Mesendoderm (in vitro differentiated cells): ENCODE measurements around the gene WAC.

Source experiments
- DNase-seq: peaks from one replicate; pipeline ENCODE4 v3.0.0; 2013
- H2AK5ac ChIP-seq: 2 replicates; pipeline ENCODE4 v1.6.1; 2013; ENCODE audit warnings: low read length, inconsistent platforms
- H2BK120ac ChIP-seq: 2 replicates; pipeline ENCODE4 v1.6.1; 2013; ENCODE audit warnings: low read depth, mild to moderate bottlenecking, low read length, moderate library complexity, mixed read lengths
- H2BK15ac ChIP-seq: replicated peaks from 2 replicates; pipeline ENCODE4 v1.6.1; 2013; ENCODE audit warnings: low read depth, mild to moderate bottlenecking, moderate library complexity
- H2BK5ac ChIP-seq: 2 replicates; pipeline ENCODE4 v1.6.1; 2013; ENCODE audit warnings: low read length, inconsistent platforms
- H3K18ac ChIP-seq: 2 replicates; pipeline ENCODE4 v1.6.1; 2013; ENCODE audit warnings: mild to moderate bottlenecking, low read length, mixed read lengths
- H3K23ac ChIP-seq: one replicate; pipeline ENCODE4 v1.6.1; 2013; ENCODE audit warnings: low read length
- H3K27ac ChIP-seq: 2 replicates; pipeline ENCODE4 v1.5.1; 2013; ENCODE audit warnings: low read depth, mild to moderate bottlenecking, inconsistent platforms, low read length, moderate library complexity
- H3K27me3 ChIP-seq: 2 replicates; pipeline ENCODE4 v1.6.1; 2013; ENCODE audit warnings: low read length, control low read depth, mild to moderate bottlenecking, inconsistent platforms; ENCODE audit not compliant: insufficient read depth, poor library complexity
- H3K36me3 ChIP-seq: 2 replicates; pipeline ENCODE4 v1.6.1; 2013; ENCODE audit warnings: low read length, inconsistent platforms; ENCODE audit not compliant: control insufficient read depth, insufficient read depth
- H3K4ac ChIP-seq: one replicate; pipeline ENCODE4 v1.6.1; 2013; ENCODE audit warnings: low read depth, mild to moderate bottlenecking, low read length, moderate library complexity
- H3K4me1 ChIP-seq: 2 replicates; pipeline ENCODE4 v1.6.1; 2013; ENCODE audit warnings: low read depth, low read length, inconsistent platforms; ENCODE audit not compliant: control insufficient read depth
- H3K4me2 ChIP-seq: 2 replicates; pipeline ENCODE4 v1.6.1; 2013; ENCODE audit warnings: low read length
- H3K4me3 ChIP-seq: 2 replicates; pipeline ENCODE4 v1.5.1; 2013; ENCODE audit warnings: mild to moderate bottlenecking, low read length
- H3K56ac ChIP-seq: one replicate; pipeline ENCODE4 v1.6.1; 2013; ENCODE audit warnings: low read length
- H3K79me1 ChIP-seq: 2 replicates; pipeline ENCODE4 v1.6.1; 2013; ENCODE audit warnings: low read length, inconsistent platforms
- H3K79me2 ChIP-seq: 2 replicates; pipeline ENCODE4 v1.6.1; 2013; ENCODE audit warnings: mild to moderate bottlenecking, low read length; ENCODE audit not compliant: control insufficient read depth, insufficient read depth
- H3K9ac ChIP-seq: 2 replicates; pipeline ENCODE4 v1.6.1; 2013; ENCODE audit warnings: low read length, inconsistent platforms
- H4K5ac ChIP-seq: one replicate; pipeline ENCODE4 v1.6.1; 2013; ENCODE audit warnings: low read length
- H4K8ac ChIP-seq: one replicate; pipeline ENCODE4 v1.6.1; 2013; ENCODE audit warnings: low read depth, mild to moderate bottlenecking, control low read depth, low read length, moderate library complexity
- WGBS: extraction: QIAGEN DNeasy Blood & Tissue Kit; methylation state at CpG from one replicate; pipeline ENCODE4 v1.1.7; 2013; ENCODE audit warnings: low lambda C conversion rate, missing lambda C conversion rate; ENCODE audit not compliant: insufficient coverage; ENCODE audit errors: extremely low coverage; 5-methylcytosine and 5-hydroxymethylcytosine counted together

The WAC gene

DNA sequence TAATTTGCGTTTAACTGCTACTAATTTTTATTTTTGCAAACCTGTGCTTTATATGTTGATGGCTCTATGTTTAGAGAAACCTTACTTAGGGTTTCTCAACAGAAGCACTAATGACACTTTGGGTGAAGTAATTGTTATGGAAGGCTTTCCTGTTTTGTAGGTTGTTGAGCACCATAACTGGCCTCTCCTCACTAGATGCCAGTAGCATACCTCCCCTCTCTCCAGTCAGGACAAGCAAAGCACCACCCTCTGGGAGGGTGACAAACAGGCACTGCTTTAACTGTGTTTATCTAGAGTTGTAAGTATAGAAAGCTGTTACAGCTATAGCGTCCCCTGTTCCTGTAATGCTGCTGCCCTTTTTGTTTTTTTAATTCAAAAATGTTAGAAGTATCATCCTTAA, 60.9 kb downstream of the WAC start:
- Histone ChIP-seq H3K56ac (no peak overlapping the region), H3K27ac (no peak overlapping the region), H3K9ac (no peak overlapping the region), H3K79me2 (peaks cover 29% of the 10 kb centered on the region), H3K36me3 (peaks cover 3% of the 10 kb centered on the region), H3K4me3 (no peak overlapping the region), H3K4me1 (peaks cover 2% of the 10 kb centered on the region), H2BK5ac (no peak overlapping the region), H3K27me3 (no peaks in the 10 kb centered on the region), H4K8ac (no peak overlapping the region), H3K4ac (no peak overlapping the region), H3K79me1 (peaks cover 7% of the 10 kb centered on the region), H3K18ac (no peak overlapping the region), H2AK5ac (no peak overlapping the region), H3K23ac (no peak overlapping the region), H3K4me2 (no peak overlapping the region), H4K5ac (no peak overlapping the region), H2BK15ac (no peak overlapping the region), H2BK120ac (no peak overlapping the region)
- peak; percentile 72 for DNase-seq
- no CpG with 5 or more reads among the region's 2 CpGs for WGBS

DNA sequence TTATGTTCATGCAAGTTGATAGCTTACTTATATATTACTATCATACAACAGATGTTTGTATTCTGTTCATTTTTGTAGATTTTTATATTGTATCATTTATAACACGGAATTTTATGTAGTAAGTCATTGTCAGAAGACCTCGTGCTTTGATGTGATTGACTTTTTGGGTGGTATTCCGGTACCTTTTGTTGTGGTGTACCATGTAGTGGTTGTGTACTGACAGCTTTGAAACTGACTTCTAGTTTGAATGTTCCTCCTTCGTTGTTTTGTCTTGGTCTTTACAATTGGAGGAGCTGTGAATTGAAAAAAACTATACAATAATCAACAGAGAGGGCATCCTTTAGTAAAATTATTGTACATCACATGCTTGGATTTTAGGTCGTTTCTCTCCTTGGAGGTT, 61.5 kb downstream of the WAC start:
- DNase-seq: no peak
- Histone ChIP-seq H2AK5ac (no peak overlapping the region), H2BK15ac (no peak overlapping the region), H3K4me1 (peaks cover 2% of the 10 kb centered on the region), H4K5ac (no peak overlapping the region), H3K4me3 (no peak overlapping the region), H3K4me2 (no peak overlapping the region), H3K27me3 (no peaks in the 10 kb centered on the region), H2BK5ac (no peak overlapping the region), H3K36me3 (peaks cover 3% of the 10 kb centered on the region), H3K79me2 (peaks cover 33% of the 10 kb centered on the region), H3K79me1 (peaks cover 8% of the 10 kb centered on the region), H2BK120ac (no peak overlapping the region), H4K8ac (no peak overlapping the region), H3K9ac (no peak overlapping the region), H3K4ac (no peak overlapping the region), H3K18ac (no peak overlapping the region), H3K23ac (no peak overlapping the region), H3K27ac (no peak overlapping the region), H3K56ac (no peak overlapping the region)
- WGBS: no CpG with 5 or more reads among the region's 5 CpGs

DNA sequence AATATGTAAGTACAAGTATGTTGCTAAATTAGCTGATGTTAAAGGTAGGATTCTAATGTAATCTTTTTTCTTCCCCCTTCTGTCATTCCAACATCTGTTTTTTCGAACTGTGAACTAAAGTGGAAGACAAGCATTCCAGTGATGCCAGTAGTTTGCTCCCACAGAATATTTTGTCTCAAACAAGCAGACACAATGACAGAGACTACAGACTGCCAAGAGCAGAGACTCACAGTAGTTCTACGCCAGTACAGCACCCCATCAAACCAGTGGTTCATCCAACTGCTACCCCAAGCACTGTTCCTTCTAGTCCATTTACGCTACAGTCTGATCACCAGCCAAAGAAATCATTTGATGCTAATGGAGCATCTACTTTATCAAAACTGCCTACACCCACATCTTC, 62.7 kb downstream of the WAC start:
- no peak overlapping the region for H4K8ac ChIP-seq
- H2BK15ac ChIP-seq: no peak overlapping the region
- no peak overlapping the region for H2BK120ac ChIP-seq
- H4K5ac ChIP-seq: no peak overlapping the region
- H2BK5ac ChIP-seq: no peak overlapping the region
- H3K56ac ChIP-seq: no peak overlapping the region
- peaks cover 12% of the 10 kb centered on the region for H3K79me1 ChIP-seq
- no peak overlapping the region for H2AK5ac ChIP-seq
- H3K36me3 ChIP-seq: peaks cover 3% of the 10 kb centered on the region
- DNase-seq: no peak
- no peak overlapping the region for H3K4me2 ChIP-seq
- no peak overlapping the region for H3K27ac ChIP-seq
- H3K4me1 ChIP-seq: peaks cover 2% of the 10 kb centered on the region
- no CpG with 5 or more reads among the region's 3 CpGs for WGBS
- no peak overlapping the region for H3K4me3 ChIP-seq
- no peak overlapping the region for H3K18ac ChIP-seq
- peaks cover 37% of the 10 kb centered on the region for H3K79me2 ChIP-seq
- H3K23ac ChIP-seq: no peak overlapping the region
- H3K4ac ChIP-seq: no peak overlapping the region
- H3K27me3 ChIP-seq: no peaks in the 10 kb centered on the region
- no peak overlapping the region for H3K9ac ChIP-seq

DNA sequence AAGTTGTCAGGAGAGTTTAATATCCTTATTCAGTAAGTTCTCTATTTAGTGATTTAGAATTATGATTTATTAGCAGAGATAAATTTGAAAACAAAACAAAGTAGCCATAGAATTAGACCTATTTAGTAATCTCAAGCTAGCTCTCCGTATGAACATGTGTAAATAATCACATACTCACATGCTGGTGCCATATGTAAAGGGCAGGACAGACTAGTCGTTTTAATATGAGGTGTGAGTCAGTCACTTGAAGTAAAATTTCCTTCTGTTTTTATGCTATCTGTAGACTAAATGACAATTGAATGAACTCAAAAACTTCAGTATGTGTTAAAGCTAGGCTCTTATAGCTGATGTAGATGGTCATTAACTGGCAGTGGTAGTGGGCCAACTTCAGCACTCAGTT, 67.1 kb downstream of the WAC start:
- Histone ChIP-seq H3K27ac (no peak overlapping the region), H4K5ac (no peak overlapping the region), H3K4me2 (no peak overlapping the region), H3K4ac (no peak overlapping the region), H3K23ac (no peak overlapping the region), H2BK120ac (no peak overlapping the region), H2BK15ac (no peak overlapping the region), H3K79me1 (peaks cover 13% of the 10 kb centered on the region), H2BK5ac (no peak overlapping the region), H2AK5ac (no peak overlapping the region), H3K9ac (no peak overlapping the region), H3K18ac (no peak overlapping the region), H4K8ac (no peak overlapping the region), H3K27me3 (no peaks in the 10 kb centered on the region), H3K56ac (no peak overlapping the region), H3K4me1 (peaks cover 2% of the 10 kb centered on the region), H3K36me3 (peaks cover 3% of the 10 kb centered on the region), H3K4me3 (no peak overlapping the region), H3K79me2 (peaks cover 45% of the 10 kb centered on the region)
- WGBS: no CpG with 5 or more reads among the region's 2 CpGs
- DNase-seq: no peak

DNA sequence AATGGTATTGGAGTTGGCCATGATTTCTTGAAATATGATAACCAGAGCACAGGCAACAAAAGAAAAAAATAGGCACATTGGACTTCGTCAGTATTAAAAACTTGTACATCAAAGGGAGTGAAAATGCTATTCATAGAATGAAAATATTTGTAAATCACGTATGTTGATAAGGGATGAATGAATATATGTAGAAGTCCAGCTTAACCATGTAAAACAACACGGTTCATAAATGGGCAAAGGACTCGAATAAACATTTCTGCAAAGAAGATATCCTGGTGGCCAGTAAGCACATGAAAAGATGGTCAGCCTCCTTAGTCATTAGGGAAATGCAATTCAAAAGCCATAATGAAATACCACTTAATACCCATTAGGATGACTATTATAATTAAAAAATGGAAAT, 68.1 kb downstream of the WAC start:
- Histone ChIP-seq H3K23ac (no peak overlapping the region), H2AK5ac (no peak overlapping the region), H4K8ac (no peak overlapping the region), H2BK120ac (no peak overlapping the region), H3K79me1 (peaks cover 10% of the 10 kb centered on the region), H2BK5ac (no peak overlapping the region), H3K36me3 (no peaks in the 10 kb centered on the region), H3K27me3 (no peaks in the 10 kb centered on the region), H3K79me2 (peaks cover 44% of the 10 kb centered on the region), H3K4me1 (no peaks in the 10 kb centered on the region), H3K4me3 (no peak overlapping the region), H3K56ac (no peak overlapping the region), H3K4me2 (no peak overlapping the region), H2BK15ac (no peak overlapping the region), H3K9ac (no peak overlapping the region), H3K18ac (no peak overlapping the region), H3K4ac (no peak overlapping the region), H3K27ac (no peak overlapping the region), H4K5ac (no peak overlapping the region)
- 100% methylated on average over 1 of the region's 4 CpGs for WGBS
- no peak for DNase-seq
